Cardiac muscle cell (in vitro differentiated cells and primary cell): ENCODE measurements around the gene ZFPM1. TPM values are rescaled to one million over a fixed set of nuclear protein-coding genes. Genes with fewer than 3 reads are reported as not detected.
"Not testable (repeated sequence)": the region's sequence is repeated elsewhere in the genome, so short reads cannot be mapped to it uniquely, and the experiment has no call there.

Source experiments
- DNase-seq, 2 donors: peaks; one replicate each; pipeline versions ENCODE4 v3.0.0 to v3.0.0-alpha.2; 2010 to 2017; ENCODE audit warnings: low read depth in 1 of 2, low spot score in 1 of 2
- H3K27ac ChIP-seq: fragments of 200-600 bp; sonication (generic); 2 replicates; pipeline ENCODE4 v1.5.1; 2016
- H3K27me3 ChIP-seq: fragments of 200-600 bp; sonication (generic); 2 replicates; pipeline ENCODE4 v1.6.0; 2016; ENCODE audit warnings: control low read depth
- H3K36me3 ChIP-seq: fragments of 200-600 bp; sonication (generic); 2 replicates; pipeline ENCODE4 v1.5.1; 2016; ENCODE audit warnings: control low read depth
- H3K4me1 ChIP-seq: fragments of 200-600 bp; sonication (generic); 2 replicates; pipeline ENCODE4 v1.8.1; 2017; ENCODE audit warnings: low read depth, mild to moderate bottlenecking, mixed run types
- H3K4me3 ChIP-seq: fragments of 200-600 bp; sonication (generic); 2 replicates; pipeline ENCODE4 v1.5.1; 2016; ENCODE audit warnings: mild to moderate bottlenecking
- H3K9me3 ChIP-seq: fragments of 200-600 bp; sonication (generic); 2 replicates; pipeline ENCODE4 v1.5.1; 2017; ENCODE audit warnings: low read depth, mild to moderate bottlenecking, control low read depth
- polyA plus RNA-seq: library from polyadenylated mRNA; unstranded; fragments of >200 nt; fragmentation: Nextera tagmentation; extraction: Ambion mirVana; gene quantifications from 2 replicates; pipeline ENCODE4 v1.2.1, GENCODE V29; 2016
- total RNA-seq: library from RNA; depleted of rRNA; stranded (reverse); fragments of >200 nt; gene quantifications from 2 replicates; pipeline ENCODE4 v1.2.3, GENCODE V29; 2016
- TF ChIP-seq, protein P1 (sequence below): IDR thresholded peaks from 2 replicates; pipeline ENCODE4 v1.5.1; 2012; ENCODE audit warnings: low read depth, mild to moderate bottlenecking, low read length

Gene ZFPM1
- total and polyA plus RNA-seq, 2 experiments from 2014 or later: 7.6 to 9.4 TPM

DNA sequence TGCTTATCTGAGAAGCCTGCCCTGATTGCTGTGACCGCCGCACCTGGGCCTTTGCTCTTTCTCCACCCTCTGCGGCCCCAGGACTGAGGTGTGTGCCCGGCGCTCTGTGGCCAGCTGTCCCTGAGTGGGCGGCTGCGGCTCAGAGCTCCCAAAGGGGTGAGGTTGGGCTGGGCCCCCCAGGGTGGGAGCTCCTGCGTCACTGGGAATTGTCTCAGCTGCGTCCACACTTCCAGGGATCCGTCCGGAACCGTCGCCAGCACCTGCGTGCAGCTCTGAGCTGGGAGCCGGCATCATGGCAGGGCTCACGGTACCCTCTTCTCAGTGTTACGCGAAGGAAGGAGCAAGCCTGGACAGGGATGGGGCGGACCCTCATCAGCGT, 46.0 kb upstream of the ZFPM1 start:
- no peaks in the 10 kb centered on the region for H3K4me1 ChIP-seq
- no peak for DNase-seq
- H3K9me3 ChIP-seq: no peaks in the 10 kb centered on the region
- no peak overlapping the region for H3K4me3 ChIP-seq
- no peaks in the 10 kb centered on the region for H3K27me3 ChIP-seq
- H3K27ac ChIP-seq: no peak overlapping the region
- no peaks in the 10 kb centered on the region for H3K36me3 ChIP-seq
- TF ChIP-seq, protein P1, sequence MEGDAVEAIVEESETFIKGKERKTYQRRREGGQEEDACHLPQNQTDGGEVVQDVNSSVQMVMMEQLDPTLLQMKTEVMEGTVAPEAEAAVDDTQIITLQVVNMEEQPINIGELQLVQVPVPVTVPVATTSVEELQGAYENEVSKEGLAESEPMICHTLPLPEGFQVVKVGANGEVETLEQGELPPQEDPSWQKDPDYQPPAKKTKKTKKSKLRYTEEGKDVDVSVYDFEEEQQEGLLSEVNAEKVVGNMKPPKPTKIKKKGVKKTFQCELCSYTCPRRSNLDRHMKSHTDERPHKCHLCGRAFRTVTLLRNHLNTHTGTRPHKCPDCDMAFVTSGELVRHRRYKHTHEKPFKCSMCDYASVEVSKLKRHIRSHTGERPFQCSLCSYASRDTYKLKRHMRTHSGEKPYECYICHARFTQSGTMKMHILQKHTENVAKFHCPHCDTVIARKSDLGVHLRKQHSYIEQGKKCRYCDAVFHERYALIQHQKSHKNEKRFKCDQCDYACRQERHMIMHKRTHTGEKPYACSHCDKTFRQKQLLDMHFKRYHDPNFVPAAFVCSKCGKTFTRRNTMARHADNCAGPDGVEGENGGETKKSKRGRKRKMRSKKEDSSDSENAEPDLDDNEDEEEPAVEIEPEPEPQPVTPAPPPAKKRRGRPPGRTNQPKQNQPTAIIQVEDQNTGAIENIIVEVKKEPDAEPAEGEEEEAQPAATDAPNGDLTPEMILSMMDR: peak; percentile 0

DNA sequence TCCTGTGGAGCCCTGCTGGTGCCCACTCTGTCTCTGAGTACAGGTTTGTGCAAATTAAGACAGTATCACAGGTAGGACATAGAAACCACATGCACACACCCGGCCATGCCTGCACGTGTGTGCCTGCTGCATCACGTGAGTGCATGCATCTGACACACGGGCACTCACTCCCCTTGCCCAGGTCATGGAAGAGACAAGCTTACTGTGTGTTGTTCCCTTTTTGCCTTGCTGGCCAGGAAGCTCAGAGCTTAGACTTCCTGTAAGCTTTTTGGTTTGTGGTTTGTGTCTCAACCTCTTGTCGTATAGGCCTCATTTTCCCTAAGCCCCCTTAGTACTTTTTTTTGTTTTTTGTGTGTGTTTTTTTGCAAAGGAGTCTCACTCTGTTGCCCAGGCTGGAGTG, 45.3 kb upstream of the ZFPM1 start:
- H3K4me1 ChIP-seq: no peaks in the 10 kb centered on the region
- H3K36me3 ChIP-seq: no peaks in the 10 kb centered on the region
- no peaks in the 10 kb centered on the region for H3K9me3 ChIP-seq
- DNase-seq: no peak
- H3K4me3 ChIP-seq: no peak overlapping the region
- H3K27me3 ChIP-seq: no peaks in the 10 kb centered on the region
- no peak overlapping the region for H3K27ac ChIP-seq
- TF ChIP-seq, protein P1: no peak

DNA sequence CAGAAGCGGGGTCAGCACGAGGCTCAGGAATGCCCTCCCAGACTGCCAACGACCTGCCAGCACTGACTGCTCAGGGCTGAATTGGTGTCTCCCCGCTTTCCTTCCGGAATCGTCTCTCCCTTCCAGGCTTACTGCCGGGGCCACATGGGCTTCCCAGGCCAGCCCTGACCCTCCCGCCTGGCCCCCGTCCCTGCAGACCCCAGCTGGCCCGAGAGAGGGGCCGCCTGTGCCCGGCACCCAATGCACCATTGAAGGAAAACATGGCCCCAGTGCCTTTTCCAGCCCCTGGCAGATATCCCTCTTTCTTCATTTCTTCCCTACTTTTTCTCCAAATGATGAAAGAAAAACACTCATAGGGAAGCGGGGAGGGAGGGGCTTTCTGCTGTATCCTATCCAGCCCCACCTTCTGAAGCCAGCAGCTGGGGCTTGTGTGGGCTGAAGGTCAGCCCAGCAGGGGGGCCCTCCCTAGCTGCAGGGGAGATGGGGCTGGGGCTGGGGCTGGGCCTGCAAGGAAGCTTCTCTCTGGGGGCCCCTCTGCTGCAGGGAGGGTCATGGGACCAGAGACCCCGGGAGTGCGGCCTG, 44.4 kb upstream of the ZFPM1 start:
- DNase-seq: no peak
- H3K27ac ChIP-seq: no peak overlapping the region
- H3K36me3 ChIP-seq: no peaks in the 10 kb centered on the region
- no peaks in the 10 kb centered on the region for H3K9me3 ChIP-seq
- TF ChIP-seq, protein P1: no peak
- no peaks in the 10 kb centered on the region for H3K27me3 ChIP-seq
- no peaks in the 10 kb centered on the region for H3K4me1 ChIP-seq
- no peak overlapping the region for H3K4me3 ChIP-seq

DNA sequence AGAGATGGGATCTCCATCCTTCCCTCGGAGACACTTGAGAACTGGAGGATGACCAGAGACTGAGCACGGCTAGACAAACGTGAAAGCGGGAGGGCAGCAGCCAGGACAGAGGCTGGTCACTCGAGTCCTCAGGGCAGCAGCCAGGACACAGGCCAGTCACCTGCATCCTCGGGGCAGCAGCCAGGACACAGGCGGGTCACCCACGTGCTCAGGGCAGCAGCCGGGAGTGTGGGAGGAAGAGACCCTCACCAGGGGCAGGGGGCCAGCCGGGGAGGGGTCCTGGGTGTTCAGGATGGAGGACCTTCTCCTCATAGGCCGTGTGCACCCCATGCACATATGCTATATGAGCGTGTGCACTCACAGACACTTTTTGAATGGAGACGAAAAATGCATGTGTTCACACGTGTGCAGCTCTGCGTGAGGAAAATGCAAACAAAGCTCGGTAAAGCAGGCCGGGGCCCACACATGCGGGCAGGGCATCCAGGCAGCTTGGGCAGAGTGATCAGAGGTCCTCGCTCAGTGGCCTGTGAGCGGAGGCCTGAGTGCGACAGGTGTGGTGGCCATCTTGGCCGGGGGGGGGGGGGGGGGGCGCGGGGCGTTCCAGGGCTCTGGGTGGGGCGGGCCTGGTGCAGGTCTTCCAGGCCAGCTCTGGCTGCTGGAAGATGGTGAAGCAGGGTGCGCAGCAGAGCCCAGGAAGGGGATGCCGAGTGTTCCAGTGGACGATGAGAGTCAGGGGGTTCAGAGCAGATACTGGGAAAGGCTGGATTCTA, 43.6 kb upstream of the ZFPM1 start:
- no peaks in the 10 kb centered on the region for H3K4me1 ChIP-seq
- no peaks in the 10 kb centered on the region for H3K36me3 ChIP-seq
- H3K27ac ChIP-seq: no peak overlapping the region
- no peaks in the 10 kb centered on the region for H3K9me3 ChIP-seq
- H3K4me3 ChIP-seq: no peak overlapping the region
- DNase-seq: no peak
- TF ChIP-seq, protein P1: no peak
- no peaks in the 10 kb centered on the region for H3K27me3 ChIP-seq

DNA sequence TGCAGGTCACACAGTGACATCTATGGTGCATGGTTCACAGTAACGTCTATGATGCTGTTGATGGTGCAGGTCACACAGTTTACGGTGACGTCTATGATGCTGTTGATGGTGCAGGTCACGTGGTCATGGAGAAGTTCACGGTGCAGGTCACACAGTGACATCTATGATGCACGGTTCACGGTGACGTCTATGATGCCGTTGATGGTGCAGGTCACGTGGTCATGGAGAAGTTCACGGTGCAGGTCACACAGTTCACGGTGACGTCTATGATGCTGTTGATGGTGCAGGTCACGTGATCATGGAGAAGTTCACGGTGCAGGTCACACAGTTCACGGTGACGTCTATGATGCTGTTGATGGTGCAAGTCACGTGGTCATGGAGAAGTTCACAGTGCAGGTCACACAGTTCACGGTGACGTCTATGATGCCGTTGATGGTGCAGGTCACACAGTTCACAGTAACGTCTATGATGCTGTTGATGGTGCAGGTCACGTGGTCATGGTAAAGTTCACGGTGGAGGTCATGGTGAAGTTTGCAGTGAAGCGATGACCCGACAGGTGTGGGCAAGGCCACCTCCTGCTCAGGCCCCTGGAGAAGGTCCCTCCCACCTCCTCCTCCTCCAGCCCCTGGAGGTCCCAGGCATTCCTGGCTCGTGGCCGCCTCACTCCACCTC, 42.6 kb upstream of the ZFPM1 start:
- not testable (repeated sequence) for H3K27me3 ChIP-seq, H3K27ac ChIP-seq, H3K9me3 ChIP-seq, DNase-seq, H3K36me3 ChIP-seq, H3K4me3 ChIP-seq, H3K4me1 ChIP-seq

DNA sequence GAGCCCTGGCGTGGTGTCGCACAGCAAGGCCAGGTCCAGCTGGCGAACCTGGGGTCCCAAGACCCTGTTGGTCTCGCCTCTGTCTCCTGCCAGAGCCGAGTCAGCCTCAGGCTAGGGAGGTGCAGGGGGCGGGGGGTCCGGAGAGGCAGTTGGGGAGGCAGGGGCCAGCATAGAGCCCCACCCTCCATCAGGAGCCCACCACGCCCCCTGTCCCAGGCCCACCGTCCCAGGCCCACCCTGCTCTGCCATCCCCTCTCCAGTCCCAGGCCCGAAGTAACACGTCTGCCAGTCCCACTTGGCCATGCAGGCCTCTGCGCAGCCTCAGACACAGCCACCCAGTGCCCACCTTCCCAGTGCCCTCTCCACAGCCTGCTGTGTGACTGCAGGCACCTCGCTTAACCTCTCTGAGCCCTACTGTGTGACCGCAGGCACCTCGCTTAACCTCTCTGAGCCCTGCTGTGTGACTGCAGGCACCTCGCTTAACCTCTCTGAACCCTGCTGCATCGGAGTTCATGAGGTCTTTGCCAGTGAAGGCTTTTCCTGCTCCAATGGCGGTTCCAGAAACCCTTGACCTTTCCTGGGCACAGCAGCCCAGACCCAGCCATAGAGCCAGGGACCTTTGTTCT, 41.0 kb upstream of the ZFPM1 start:
- Histone ChIP-seq H3K27ac (no peak overlapping the region), H3K9me3 (no peaks in the 10 kb centered on the region), H3K4me1 (no peaks in the 10 kb centered on the region), H3K27me3 (no peaks in the 10 kb centered on the region), H3K36me3 (no peaks in the 10 kb centered on the region), H3K4me3 (no peak overlapping the region)
- DNase-seq: no peak
- TF ChIP-seq, protein P1: no peak
